A549 (cell line): Measurements from ENCODE around the gene PFDN6.

Experiments used
- BCL3 ChIP-seq: fragments of >200 bp; sonication (Bioruptor Twin); formaldehyde crosslinking; IDR thresholded peaks from 3 replicates; pipeline ENCODE4 v1.6.1; 2016
- CHD2 ChIP-seq: fragments of 150-350 bp; IDR thresholded peaks from 2 replicates; pipeline ENCODE4 v1.6.1; 2014; ENCODE audit warnings: low read length; ENCODE audit not compliant: partially characterized antibody
- CTCF ChIP-seq: fragments of >200 bp; sonication (Bioruptor Twin); formaldehyde crosslinking; IDR thresholded peaks from 3 replicates; pipeline ENCODE4 v1.5.1; 2016
- EP300 ChIP-seq, 2 experiments: fragments of >200 bp; sonication (Bioruptor Twin); formaldehyde crosslinking; IDR thresholded peaks; 2 replicates in 1 of 2; 3 replicates in 1 of 2; pipeline ENCODE4 v1.6.1; 2016 to 2017
- HOXA7 ChIP-seq: fragments of 250-450 bp; sonication (Bioruptor Pico); IDR thresholded peaks from 2 replicates; pipeline ENCODE4 v1.5.0; 2020; ENCODE audit warnings: mild to moderate bottlenecking, moderate library complexity
- MAX ChIP-seq: IDR thresholded peaks from 2 replicates; pipeline ENCODE4 v1.6.1; 2012
- RAD21 ChIP-seq, 2 experiments: fragments of >200 bp in 1 of 2; sonication (Bioruptor Twin) in 1 of 2; formaldehyde crosslinking in 1 of 2; IDR thresholded peaks in 1 of 2; conservative IDR thresholded peaks in 1 of 2; 2 replicates in 1 of 2; 3 replicates in 1 of 2; pipeline ENCODE4 v1.6.1; 2012 to 2018; ENCODE audit warnings: inconsistent platforms in 1 of 2
- REST ChIP-seq: fragments of 200-600 bp; sonication (generic); IDR thresholded peaks from 2 replicates; pipeline ENCODE4 v1.6.1; 2016; ENCODE audit warnings: antibody characterized with exemption, mild to moderate bottlenecking, moderate library complexity
- RFX5 ChIP-seq: fragments of 450-650 bp; IDR thresholded peaks from 2 replicates; pipeline ENCODE4 v1.7.1; 2014; ENCODE audit warnings: antibody characterized with exemption, mild to moderate bottlenecking, moderate library complexity
- RNF2 ChIP-seq: fragments of 200-600 bp; sonication (generic); IDR thresholded peaks from 2 replicates; pipeline ENCODE4 v1.6.1; 2016; ENCODE audit warnings: low read depth, mild to moderate bottlenecking, antibody characterized with exemption, moderate library complexity, borderline replicate concordance
- ZNF302 ChIP-seq: fragments of 250-450 bp; sonication (Bioruptor Pico); IDR thresholded peaks from 2 replicates; pipeline ENCODE4 v1.9.0; 2021; ENCODE audit warnings: inconsistent platforms, mild to moderate bottlenecking, moderate library complexity

- no peak for TF ChIP-seq CTCF
- no peak for TF ChIP-seq RFX5
- no peak for TF ChIP-seq CHD2
- TF ChIP-seq HOXA7 (CRISPR knock-in tag): no peak
- TF ChIP-seq ZNF302 (CRISPR knock-in tag): no peak
- no peak for TF ChIP-seq RNF2
- no peak for TF ChIP-seq BCL3
- TF ChIP-seq REST: no peak
- TF ChIP-seq EP300 (IDR thresholded peaks at IDR 0.05): no peak
- no peak for TF ChIP-seq RAD21 (conservative IDR thresholded peaks at IDR 0.05 in 1 of 2, IDR thresholded peaks at IDR 0.05 in 1 of 2)
- TF ChIP-seq MAX: no peak
These were observed 31.8 kb downstream of the PFDN6 start for GRCh38 chr6:33321227-33321626.
